B cell (primary cell): ENCODE data around the gene TMX4. TPM values are rescaled to one million over a fixed set of nuclear protein-coding genes. Genes with fewer than 3 reads are reported as not detected.
A peak's percentile ranks its signal among the peaks of the same experiment; 100 is the strongest.

ENCODE experiments used
- ATAC-seq: fragments of 200-7000 bp; cut with Tn5 transposase; one replicate; pipeline ENCODE4 v1.10.0; 2021; ENCODE audit warnings: low read depth, mild to moderate bottlenecking, moderate number of reproducible peaks, moderate library complexity
- CTCF ChIA-PET: fragments of 350-600 bp; sonication (Branson Sonifier 250); formaldehyde crosslinking; loops from one replicate; lab custom pipeline; 2021; ENCODE audit warnings: antibody characterized with exemption, inconsistent platforms; lab: Charles Lee
- POLR2A ChIA-PET: fragments of 350-600 bp; sonication (Branson Sonifier 250); formaldehyde crosslinking; loops from one replicate; lab custom pipeline; 2021; ENCODE audit warnings: antibody characterized with exemption; lab: Charles Lee
- DNase-seq: peaks from one replicate; pipeline ENCODE4 v3.0.0; 2013
- H2AFZ ChIP-seq: 2 replicates; pipeline ENCODE4 v1.6.1; 2012; ENCODE audit warnings: mild to moderate bottlenecking, low read depth, low read length; ENCODE audit not compliant: insufficient read depth, poor library complexity, severe bottlenecking
- H3K27ac ChIP-seq, 2 donors: 1 replicate in 1 of 2; 2 replicates in 1 of 2; pipeline ENCODE4 v1.5.1; 2012 to 2013; ENCODE audit warnings: low read length in 2 of 2, mild to moderate bottlenecking in 2 of 2, moderate library complexity in 1 of 2
- H3K27me3 ChIP-seq, 4 experiments: fragments of 200-600 bp in 1 of 4; sonication (generic) in 1 of 4; replicated peaks in 1 of 4; 1 replicate in 2 of 4; 2 replicates in 2 of 4; pipeline versions ENCODE4 v1.6.1 to v1.7.0; 2013 to 2016; ENCODE audit warnings: low read length in 3 of 4, mild to moderate bottlenecking in 2 of 4, mixed read lengths in 1 of 4, moderate library complexity in 1 of 4; ENCODE audit not compliant: insufficient read depth in 4 of 4, control insufficient read depth in 3 of 4; ENCODE audit errors: control extremely low read depth in 1 of 4
- H3K36me3 ChIP-seq, 2 experiments: replicated peaks in 1 of 2; 1 replicate in 1 of 2; 2 replicates in 1 of 2; pipeline versions ENCODE4 v1.6.1 to v1.7.1; 2013; ENCODE audit warnings: low read length in 1 of 2; ENCODE audit not compliant: insufficient read depth in 2 of 2, control insufficient read depth in 1 of 2; ENCODE audit errors: control extremely low read depth in 1 of 2, extremely low read depth in 1 of 2
- H3K4me1 ChIP-seq, 2 donors: fragments of 200-600 bp in 1 of 2; sonication (generic) in 1 of 2; 1 replicate in 1 of 2; 2 replicates in 1 of 2; pipeline versions ENCODE4 v1.5.1 to v1.6.1; 2013 to 2017; ENCODE audit warnings: low read length in 2 of 2; ENCODE audit not compliant: control insufficient read depth in 2 of 2, insufficient read depth in 2 of 2
- H3K4me2 ChIP-seq: replicated peaks from 2 replicates; pipeline ENCODE3; 2012; ENCODE audit warnings: mild to moderate bottlenecking, low read depth, low read length; ENCODE audit not compliant: poor library complexity, severe bottlenecking
- H3K4me3 ChIP-seq, 5 experiments: fragments of 200-600 bp in 1 of 5; sonication (generic) in 1 of 5; 1 replicate in 3 of 5; 2 replicates in 2 of 5; pipeline versions ENCODE4 v1.5.1 to v1.7.0; 2011 to 2016; ENCODE audit warnings: low read length in 4 of 5, mild to moderate bottlenecking in 4 of 5, low read depth in 2 of 5, control low read depth in 1 of 5, moderate library complexity in 1 of 5; ENCODE audit not compliant: insufficient read depth in 1 of 5; ENCODE audit errors: control extremely low read depth in 1 of 5, extremely low read depth in 1 of 5
- H3K79me2 ChIP-seq: fragments of 200-600 bp; sonication (generic); one replicate; pipeline ENCODE4 v1.6.0; 2016; ENCODE audit warnings: low read length; ENCODE audit not compliant: control insufficient read depth, insufficient read depth
- H3K9ac ChIP-seq: fragments of 200-600 bp; sonication (generic); 2 replicates; pipeline ENCODE4 v1.6.1; 2017; ENCODE audit warnings: mild to moderate bottlenecking, low read length, moderate library complexity
- H3K9me3 ChIP-seq, 3 donors: one replicate each; pipeline versions ENCODE4 v1.6.1 to v1.7.1; 2013; ENCODE audit warnings: low read length in 2 of 3; ENCODE audit not compliant: control insufficient read depth in 2 of 3, insufficient read depth in 1 of 3; ENCODE audit errors: control extremely low read depth in 1 of 3
- H4K20me1 ChIP-seq: 2 replicates; pipeline ENCODE4 v1.6.0; 2012; ENCODE audit warnings: mild to moderate bottlenecking, low read length; ENCODE audit not compliant: insufficient read depth, control insufficient read depth, poor library complexity, severe bottlenecking
- H3K27ac Mint-ChIP-seq: one replicate; pipeline ENCODE4 v1.8.0; 2021; ENCODE audit warnings: mixed read lengths
- H3K27me3 Mint-ChIP-seq: one replicate; pipeline ENCODE4 v1.8.0; 2021; ENCODE audit warnings: mixed read lengths
- H3K4me1 Mint-ChIP-seq: one replicate; pipeline ENCODE4 v1.8.0; 2021; ENCODE audit warnings: mixed read lengths
- H3K4me3 Mint-ChIP-seq: one replicate; pipeline ENCODE4 v1.8.0; 2021; ENCODE audit warnings: mixed read lengths
- H3K9me3 Mint-ChIP-seq: one replicate; pipeline ENCODE4 v1.8.0; 2022; ENCODE audit warnings: mixed read lengths; ENCODE audit not compliant: insufficient read depth
- EZH2 ChIP-seq: IDR thresholded peaks from 2 replicates; pipeline ENCODE4 v1.6.1; 2012; ENCODE audit warnings: borderline replicate concordance, low read depth, mild to moderate bottlenecking, moderate library complexity, low read length; ENCODE audit not compliant: insufficient read depth, poor library complexity, severe bottlenecking
- WGBS: methylation state at CpG from one replicate; pipeline ENCODE4 v1.1.5; 2013; ENCODE audit warnings: missing lambda C conversion rate; ENCODE audit not compliant: insufficient coverage; 5-methylcytosine and 5-hydroxymethylcytosine counted together
- intact Hi-C: fragments of 100-400 bp; cut with micrococcal nuclease; formaldehyde crosslinking; loops from one replicate; pipeline ENCODE4 v1.10.0; 2022
- polyA minus RNA-seq: library from RNA; depleted of rRNA, polyadenylated mRNA; stranded (reverse); fragments of >200 nt; gene quantifications from 2 replicates; pipeline ENCODE4 v1.2.3, GENCODE V29; 2012
- polyA plus RNA-seq: library from polyadenylated mRNA; depleted of rRNA; stranded (reverse); fragments of >200 nt; gene quantifications from 2 replicates; pipeline ENCODE4 v1.2.3, GENCODE V29; 2012
- total RNA-seq, 2 donors: library from RNA; stranded (reverse); fragments of 120-200 nt in 1 of 2; gene quantifications; 1 replicate in 1 of 2; 2 replicates in 1 of 2; pipeline versions ENCODE4 v1.2.3 to v1.2.4, GENCODE V29; 2013 to 2022
- TF ChIP-seq, protein P1 (sequence below): fragments of 200-600 bp; IDR thresholded peaks from one replicate; pipeline ENCODE4 v1.8.0; 2022; ENCODE audit warnings: antibody characterized with exemption, mild to moderate bottlenecking

The TMX4 gene
- 55.8 and 62.9 TPM in 2 replicates for total RNA-seq
- 33.3 TPM for total RNA-seq (2013)
- 5.8 and 6.7 TPM in 2 replicates for polyA plus RNA-seq
- 16.7 and 25.1 TPM in 2 replicates for polyA minus RNA-seq

DNA sequence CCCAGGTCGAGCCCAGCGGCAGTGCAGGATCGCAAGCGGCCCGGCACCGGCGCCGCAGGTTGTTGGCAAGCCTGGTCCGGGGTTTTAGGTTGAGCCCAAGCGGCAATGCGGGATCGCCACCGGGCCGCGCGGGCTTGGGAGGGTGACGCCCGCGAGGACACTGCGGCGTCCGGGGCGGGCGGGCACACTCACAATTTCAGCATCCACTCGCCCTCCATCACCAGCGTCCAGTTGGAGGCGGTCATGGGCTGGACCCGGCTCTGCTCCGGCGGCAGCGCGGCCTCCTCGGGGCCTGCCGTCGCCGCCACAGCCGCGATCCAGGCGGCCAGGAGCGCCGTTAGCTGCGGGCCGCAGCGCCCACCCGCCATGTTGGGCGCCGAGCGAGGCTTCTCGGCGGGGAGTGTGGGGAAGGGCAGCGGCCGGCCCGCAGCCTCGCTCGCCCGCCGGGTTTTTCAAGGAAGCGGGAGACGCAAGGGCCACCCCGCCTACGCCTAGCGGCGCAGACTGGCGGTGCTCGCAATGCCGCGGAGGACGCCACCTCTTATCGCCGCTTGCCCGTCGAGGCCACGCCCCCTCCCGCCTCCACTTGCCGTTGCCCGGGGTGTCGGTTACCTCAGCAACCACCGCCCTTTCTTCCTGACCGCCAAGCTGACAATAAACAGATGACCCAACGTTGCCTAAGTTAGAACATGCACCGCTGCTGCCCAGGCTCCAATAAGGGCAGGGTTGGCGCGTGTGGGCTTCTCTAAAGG, at the start of gene TMX4:
Gene TMX4 (minus strand): TSS at position 516 of the 752 bp plus-strand sequence. CDS start 148 bp downstream, at position 368.
- under 1% methylated on average over 81 of the region's 83 CpGs for WGBS
- peaks cover 23% of the 10 kb centered on the region for H3K4me1 Mint-ChIP-seq
- DNase-seq: peak; percentile 94
- TF ChIP-seq, protein P1, sequence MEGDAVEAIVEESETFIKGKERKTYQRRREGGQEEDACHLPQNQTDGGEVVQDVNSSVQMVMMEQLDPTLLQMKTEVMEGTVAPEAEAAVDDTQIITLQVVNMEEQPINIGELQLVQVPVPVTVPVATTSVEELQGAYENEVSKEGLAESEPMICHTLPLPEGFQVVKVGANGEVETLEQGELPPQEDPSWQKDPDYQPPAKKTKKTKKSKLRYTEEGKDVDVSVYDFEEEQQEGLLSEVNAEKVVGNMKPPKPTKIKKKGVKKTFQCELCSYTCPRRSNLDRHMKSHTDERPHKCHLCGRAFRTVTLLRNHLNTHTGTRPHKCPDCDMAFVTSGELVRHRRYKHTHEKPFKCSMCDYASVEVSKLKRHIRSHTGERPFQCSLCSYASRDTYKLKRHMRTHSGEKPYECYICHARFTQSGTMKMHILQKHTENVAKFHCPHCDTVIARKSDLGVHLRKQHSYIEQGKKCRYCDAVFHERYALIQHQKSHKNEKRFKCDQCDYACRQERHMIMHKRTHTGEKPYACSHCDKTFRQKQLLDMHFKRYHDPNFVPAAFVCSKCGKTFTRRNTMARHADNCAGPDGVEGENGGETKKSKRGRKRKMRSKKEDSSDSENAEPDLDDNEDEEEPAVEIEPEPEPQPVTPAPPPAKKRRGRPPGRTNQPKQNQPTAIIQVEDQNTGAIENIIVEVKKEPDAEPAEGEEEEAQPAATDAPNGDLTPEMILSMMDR: peak; percentile 66
- TF ChIP-seq EZH2: no peak
- H3K4me3 Mint-ChIP-seq: peak within 1 kb of the TSS; percentile 92
- H3K36me3 ChIP-seq: no peaks in the 10 kb centered on the region
- H4K20me1 ChIP-seq: peaks cover 12% of the 10 kb centered on the region
- H3K27me3 ChIP-seq: no peaks in the 10 kb centered on the region
- no peaks in the 10 kb centered on the region for H3K27me3 Mint-ChIP-seq
- H3K9ac ChIP-seq: peak within 1 kb of the TSS; percentile 91
- ChIA-PET CTCF (interaction anchor here (0.6 to 7.4 kb wide), 2 partner anchors 26 to 701 kb away, joined by 3 to 58 read pairs; no protein-coding TSS in a partner anchor), POLR2A (interaction anchor here (1.6 kb wide), 1 partner anchor 24 kb away, joined by 3 read pairs; no protein-coding TSS in a partner anchor)
- intact Hi-C loops: loop anchor here (5.0 kb wide), 1 partner anchor 37 kb away; no protein-coding TSS in a partner anchor
- H3K27ac Mint-ChIP-seq: peak within 1 kb of the TSS; percentile 88
- H3K27ac ChIP-seq: peak within 1 kb of the TSS; percentile 84 to 94
- H3K4me1 ChIP-seq: peaks cover 27 to 29% of the 10 kb centered on the region in 2 donors
- H3K79me2 ChIP-seq: peaks cover 48% of the 10 kb centered on the region
- peak within 1 kb of the TSS; percentile 84 for H2AFZ ChIP-seq
- peak within 1 kb of the TSS; percentile 77 to 95 (median 89) for H3K4me3 ChIP-seq
- H3K4me2 ChIP-seq: peak within 1 kb of the TSS; percentile 79
- no peaks in the 10 kb centered on the region for H3K9me3 ChIP-seq
- peak; percentile 86 for ATAC-seq
- no peaks in the 10 kb centered on the region for H3K9me3 Mint-ChIP-seq

GRCh38 chr20:8067082-8067481, 47.5 kb upstream of the TMX4 start:
- ChIA-PET POLR2A (no interaction called here), CTCF (no interaction called here)

More at GRCh38 chr20:8067082-8067481, 47.5 kb upstream of the TMX4 start:
- H3K27ac Mint-ChIP-seq: no peak overlapping the region
- no peak overlapping the region for H3K4me3 ChIP-seq
- H3K27me3 Mint-ChIP-seq: peaks cover 19% of the 10 kb centered on the region
- no peak overlapping the region for H3K9ac ChIP-seq
- H3K79me2 ChIP-seq: no peaks in the 10 kb centered on the region
- no peak overlapping the region for H2AFZ ChIP-seq
- no peaks in the 10 kb centered on the region for H3K4me1 Mint-ChIP-seq
- H3K27ac ChIP-seq: no peak overlapping the region
- no peaks in the 10 kb centered on the region for H4K20me1 ChIP-seq
- DNase-seq (no peak), ATAC-seq (no peak)
- H3K4me3 Mint-ChIP-seq: no peak overlapping the region
- WGBS: no CpG with 5 or more reads among the region's 5 CpGs
- H3K36me3 ChIP-seq: no peaks in the 10 kb centered on the region
- TF ChIP-seq, protein P1: no peak
- no peak for TF ChIP-seq EZH2
- intact Hi-C loops: no loop called here
- no peak overlapping the region for H3K4me2 ChIP-seq
- no peaks in the 10 kb centered on the region for H3K4me1 ChIP-seq
- H3K27me3 ChIP-seq: no peaks in the 10 kb centered on the region
- H3K9me3 Mint-ChIP-seq: no peaks in the 10 kb centered on the region
- no peaks in the 10 kb centered on the region for H3K9me3 ChIP-seq
